ENCODE results near the gene MRGPRX2. TPM values are rescaled to one million over a fixed set of nuclear protein-coding genes. Genes with fewer than 3 reads are reported as not detected.

Gene MRGPRX2
- polyA plus RNA-seq, 1 of the 3 experiments (the other 2 are of a cell fraction), result not detected

DNA sequence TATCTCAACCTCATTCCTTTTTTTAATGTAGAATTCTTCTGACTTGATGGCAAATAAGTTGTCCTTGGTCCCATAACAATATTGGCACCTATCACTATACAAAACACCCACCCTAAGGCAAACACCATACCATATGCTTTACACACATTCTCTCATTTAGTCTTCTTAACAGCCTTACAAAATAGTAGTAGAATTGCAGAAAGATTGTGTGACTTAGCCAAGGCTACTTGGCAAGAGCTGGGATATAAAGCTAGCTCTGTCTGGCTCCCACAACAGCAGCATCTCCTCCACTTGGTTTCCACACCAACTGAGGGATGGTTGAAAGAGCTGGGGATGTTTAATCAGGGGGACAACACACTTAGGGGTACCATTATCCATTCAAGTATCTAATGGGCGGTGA is 46.6 kb upstream of the MRGPRX2 start:
- H2AFZ ChIP-seq (ENCODE audit: low read depth), result no peak overlapping the region
- H3K27ac ChIP-seq (ENCODE audit: low read depth in 2 of 2, low read length in 1 of 2), result no peak overlapping the region
- no peaks in the 10 kb centered on the region for H3K79me2 ChIP-seq (ENCODE audit: insufficient read depth)
- peaks cover 16% of the 10 kb centered on the region for H3K27me3 ChIP-seq (ENCODE audit: insufficient read depth)
- no peak overlapping the region for H3K4me2 ChIP-seq
- no peak overlapping the region for H3K9ac ChIP-seq
- TF ChIP-seq TAF1 (IDR thresholded peaks at IDR 0.05; ENCODE audit: borderline replicate concordance, low read depth, low read length), result no peak
- no peaks in the 10 kb centered on the region for H4K20me1 ChIP-seq (ENCODE audit: insufficient read depth)
- no peaks in the 10 kb centered on the region for H3K9me3 ChIP-seq
- H3K9me2 ChIP-seq, result no peaks in the 10 kb centered on the region
- no peaks in the 10 kb centered on the region for H3K36me3 ChIP-seq (replicated peaks in 1 of 2; ENCODE audit: control insufficient read depth in 1 of 2, insufficient read depth in 2 of 2, low read length in 1 of 2)
- POLR2A ChIA-PET, result no interaction called here
- WGBS (ENCODE audit: low lambda C conversion rate), result 77% methylated on average over 1 of the region's 1 CpG
- no peak overlapping the region for H3K4me3 ChIP-seq (ENCODE audit: low read depth in 2 of 2, low read length in 1 of 2)
- H3K4me1 ChIP-seq (ENCODE audit: control insufficient read depth in 1 of 2, insufficient read depth in 2 of 2, low read depth in 1 of 2, low read length in 1 of 2), result peaks cover 0 to 2% of the 10 kb centered on the region in 2 experiments; a peak in 1 of 4 replicates
- DNase-seq, result no peak
- CTCF ChIA-PET, result no interaction called here
- H3F3A ChIP-seq (replicated peaks; ENCODE audit: insufficient read depth), result no peaks in the 10 kb centered on the region

GRCh38 chr11:19105011-19105410 is 44.5 kb upstream of the MRGPRX2 start:
- H3K79me2 ChIP-seq (ENCODE audit: insufficient read depth), result no peaks in the 10 kb centered on the region
- no peaks in the 10 kb centered on the region for H4K20me1 ChIP-seq (ENCODE audit: insufficient read depth)
- H3K36me3 ChIP-seq (replicated peaks in 1 of 2; ENCODE audit: control insufficient read depth in 1 of 2, insufficient read depth in 2 of 2, low read length in 1 of 2), result no peaks in the 10 kb centered on the region
- no peak overlapping the region for H3K4me2 ChIP-seq
- H3K4me3 ChIP-seq (ENCODE audit: low read depth in 2 of 2, low read length in 1 of 2), result no peak overlapping the region
- ChIA-PET POLR2A (no interaction called here), CTCF (interaction anchor here (0.9 to 1.6 kb wide), 2 partner anchors 27 to 29 kb away, joined by 3 to 5 read pairs; no protein-coding TSS in a partner anchor)
- H3K27ac ChIP-seq (ENCODE audit: low read depth in 2 of 2, low read length in 1 of 2), result no peak overlapping the region
- TF ChIP-seq FOSL2 (IDR thresholded peaks at IDR 0.05; ENCODE audit: borderline replicate concordance, low read depth), result no peak
- no peak for TF ChIP-seq TCF12 (IDR thresholded peaks at IDR 0.05)
- no peak for TF ChIP-seq USF2 (IDR thresholded peaks at IDR 0.05; ENCODE audit: borderline replicate concordance, low read depth, low read length)
- TF ChIP-seq SMC3 (IDR thresholded peaks at IDR 0.05; ENCODE audit: low read depth, low read length), result no peak
- no peak for TF ChIP-seq TAF1 (IDR thresholded peaks at IDR 0.05; ENCODE audit: borderline replicate concordance, low read depth, low read length)
- TF ChIP-seq, protein P1, sequence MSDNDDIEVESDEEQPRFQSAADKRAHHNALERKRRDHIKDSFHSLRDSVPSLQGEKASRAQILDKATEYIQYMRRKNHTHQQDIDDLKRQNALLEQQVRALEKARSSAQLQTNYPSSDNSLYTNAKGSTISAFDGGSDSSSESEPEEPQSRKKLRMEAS (IDR thresholded peaks at IDR 0.05; ENCODE audit: low read depth), result no peak
- no peak for TF ChIP-seq EZH2phosphoT487 (IDR thresholded peaks at IDR 0.05; ENCODE audit: borderline replicate concordance, low read depth)
- TF ChIP-seq, protein P2, sequence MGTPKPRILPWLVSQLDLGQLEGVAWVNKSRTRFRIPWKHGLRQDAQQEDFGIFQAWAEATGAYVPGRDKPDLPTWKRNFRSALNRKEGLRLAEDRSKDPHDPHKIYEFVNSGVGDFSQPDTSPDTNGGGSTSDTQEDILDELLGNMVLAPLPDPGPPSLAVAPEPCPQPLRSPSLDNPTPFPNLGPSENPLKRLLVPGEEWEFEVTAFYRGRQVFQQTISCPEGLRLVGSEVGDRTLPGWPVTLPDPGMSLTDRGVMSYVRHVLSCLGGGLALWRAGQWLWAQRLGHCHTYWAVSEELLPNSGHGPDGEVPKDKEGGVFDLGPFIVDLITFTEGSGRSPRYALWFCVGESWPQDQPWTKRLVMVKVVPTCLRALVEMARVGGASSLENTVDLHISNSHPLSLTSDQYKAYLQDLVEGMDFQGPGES (IDR thresholded peaks at IDR 0.05; ENCODE audit: low read depth, low read length), result no peak
- TF ChIP-seq JUND (IDR thresholded peaks at IDR 0.05), result no peak
- TF ChIP-seq MEF2A (IDR thresholded peaks at IDR 0.05; ENCODE audit: borderline replicate concordance, low read depth), result no peak
- TF ChIP-seq CHD2 (IDR thresholded peaks at IDR 0.05; ENCODE audit: low read length, partially characterized antibody), result no peak
- TF ChIP-seq RAD21 (IDR thresholded peaks at IDR 0.05; ENCODE audit: low read length), result no peak
- no peak for TF ChIP-seq TEAD4 (IDR thresholded peaks at IDR 0.05; ENCODE audit: borderline replicate concordance, insufficient read depth)
- TF ChIP-seq, protein P3, sequence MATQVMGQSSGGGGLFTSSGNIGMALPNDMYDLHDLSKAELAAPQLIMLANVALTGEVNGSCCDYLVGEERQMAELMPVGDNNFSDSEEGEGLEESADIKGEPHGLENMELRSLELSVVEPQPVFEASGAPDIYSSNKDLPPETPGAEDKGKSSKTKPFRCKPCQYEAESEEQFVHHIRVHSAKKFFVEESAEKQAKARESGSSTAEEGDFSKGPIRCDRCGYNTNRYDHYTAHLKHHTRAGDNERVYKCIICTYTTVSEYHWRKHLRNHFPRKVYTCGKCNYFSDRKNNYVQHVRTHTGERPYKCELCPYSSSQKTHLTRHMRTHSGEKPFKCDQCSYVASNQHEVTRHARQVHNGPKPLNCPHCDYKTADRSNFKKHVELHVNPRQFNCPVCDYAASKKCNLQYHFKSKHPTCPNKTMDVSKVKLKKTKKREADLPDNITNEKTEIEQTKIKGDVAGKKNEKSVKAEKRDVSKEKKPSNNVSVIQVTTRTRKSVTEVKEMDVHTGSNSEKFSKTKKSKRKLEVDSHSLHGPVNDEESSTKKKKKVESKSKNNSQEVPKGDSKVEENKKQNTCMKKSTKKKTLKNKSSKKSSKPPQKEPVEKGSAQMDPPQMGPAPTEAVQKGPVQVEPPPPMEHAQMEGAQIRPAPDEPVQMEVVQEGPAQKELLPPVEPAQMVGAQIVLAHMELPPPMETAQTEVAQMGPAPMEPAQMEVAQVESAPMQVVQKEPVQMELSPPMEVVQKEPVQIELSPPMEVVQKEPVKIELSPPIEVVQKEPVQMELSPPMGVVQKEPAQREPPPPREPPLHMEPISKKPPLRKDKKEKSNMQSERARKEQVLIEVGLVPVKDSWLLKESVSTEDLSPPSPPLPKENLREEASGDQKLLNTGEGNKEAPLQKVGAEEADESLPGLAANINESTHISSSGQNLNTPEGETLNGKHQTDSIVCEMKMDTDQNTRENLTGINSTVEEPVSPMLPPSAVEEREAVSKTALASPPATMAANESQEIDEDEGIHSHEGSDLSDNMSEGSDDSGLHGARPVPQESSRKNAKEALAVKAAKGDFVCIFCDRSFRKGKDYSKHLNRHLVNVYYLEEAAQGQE (IDR thresholded peaks at IDR 0.05; ENCODE audit: low read depth, low read length), result no peak
- TF ChIP-seq, protein P4, sequence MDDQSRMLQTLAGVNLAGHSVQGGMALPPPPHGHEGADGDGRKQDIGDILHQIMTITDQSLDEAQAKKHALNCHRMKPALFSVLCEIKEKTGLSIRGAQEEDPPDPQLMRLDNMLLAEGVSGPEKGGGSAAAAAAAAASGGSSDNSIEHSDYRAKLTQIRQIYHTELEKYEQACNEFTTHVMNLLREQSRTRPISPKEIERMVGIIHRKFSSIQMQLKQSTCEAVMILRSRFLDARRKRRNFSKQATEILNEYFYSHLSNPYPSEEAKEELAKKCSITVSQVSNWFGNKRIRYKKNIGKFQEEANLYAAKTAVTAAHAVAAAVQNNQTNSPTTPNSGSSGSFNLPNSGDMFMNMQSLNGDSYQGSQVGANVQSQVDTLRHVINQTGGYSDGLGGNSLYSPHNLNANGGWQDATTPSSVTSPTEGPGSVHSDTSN (IDR thresholded peaks at IDR 0.05), result no peak
- TF ChIP-seq, protein P5, sequence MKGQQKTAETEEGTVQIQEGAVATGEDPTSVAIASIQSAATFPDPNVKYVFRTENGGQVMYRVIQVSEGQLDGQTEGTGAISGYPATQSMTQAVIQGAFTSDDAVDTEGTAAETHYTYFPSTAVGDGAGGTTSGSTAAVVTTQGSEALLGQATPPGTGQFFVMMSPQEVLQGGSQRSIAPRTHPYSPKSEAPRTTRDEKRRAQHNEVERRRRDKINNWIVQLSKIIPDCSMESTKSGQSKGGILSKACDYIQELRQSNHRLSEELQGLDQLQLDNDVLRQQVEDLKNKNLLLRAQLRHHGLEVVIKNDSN (IDR thresholded peaks at IDR 0.05; ENCODE audit: borderline replicate concordance, low read depth), result no peak
- TF ChIP-seq RFX5 (IDR thresholded peaks at IDR 0.05; ENCODE audit: low read length), result no peak
- TF ChIP-seq NFIC (IDR thresholded peaks at IDR 0.05; ENCODE audit: borderline replicate concordance), result no peak
- H3K9me3 ChIP-seq, result no peaks in the 10 kb centered on the region
- no peak overlapping the region for H3K9ac ChIP-seq
- peaks cover 12% of the 10 kb centered on the region; the same call in 1 of the 2 replicates for H3K27me3 ChIP-seq (ENCODE audit: insufficient read depth)
- WGBS (ENCODE audit: low lambda C conversion rate), result 23% methylated on average over 1 of the region's 1 CpG
- no peak overlapping the region for H2AFZ ChIP-seq (ENCODE audit: low read depth)
- peaks cover 0 to 2% of the 10 kb centered on the region in 2 experiments; a peak in 1 of 4 replicates for H3K4me1 ChIP-seq (ENCODE audit: control insufficient read depth in 1 of 2, insufficient read depth in 2 of 2, low read depth in 1 of 2, low read length in 1 of 2)
- no peak for DNase-seq
- H3F3A ChIP-seq (replicated peaks; ENCODE audit: insufficient read depth), result no peaks in the 10 kb centered on the region
- no peaks in the 10 kb centered on the region for H3K9me2 ChIP-seq

Measured in SK-N-SH (cell line).